Breast epithelium (tissue), 4 donors: Measurements from ENCODE around the gene PLAAT5. TPM values are rescaled to one million over a fixed set of nuclear protein-coding genes. Genes with fewer than 3 reads are reported as not detected.

Experiments used
- DNase-seq, 2 donors: peaks; one replicate each; pipeline ENCODE4 v3.0.0-alpha.2; 2019; ENCODE audit warnings: low spot score in 2 of 2
- H3K27ac ChIP-seq, 2 donors: fragments of 200-600 bp; sonication (generic) in 1 of 2; one replicate each; pipeline ENCODE4 v1.5.1; 2016 to 2019; ENCODE audit warnings: mild to moderate bottlenecking in 1 of 2
- H3K27me3 ChIP-seq, 2 donors: fragments of 200-600 bp; sonication (generic) in 1 of 2; one replicate each; pipeline versions ENCODE4 v1.5.1 to v1.6.0; 2017 to 2019; ENCODE audit warnings: control low read depth in 1 of 2, mild to moderate bottlenecking in 1 of 2
- H3K36me3 ChIP-seq: fragments of 200-600 bp; one replicate; pipeline ENCODE4 v1.5.1; 2019
- H3K4me1 ChIP-seq, 2 donors: fragments of 200-600 bp; sonication (generic); one replicate each; pipeline ENCODE4 v1.5.1; 2016 to 2019; ENCODE audit warnings: control low read depth in 1 of 2
- H3K4me3 ChIP-seq, 3 donors: fragments of 200-600 bp; sonication (generic); 1 replicate in 2 of 3; 2 replicates in 1 of 3; pipeline ENCODE4 v1.5.1; 2016 to 2019; ENCODE audit warnings: mild to moderate bottlenecking in 3 of 3, moderate library complexity in 2 of 3
- H3K9me3 ChIP-seq, 2 donors: fragments of 200-600 bp; sonication (generic) in 1 of 2; one replicate each; pipeline ENCODE4 v1.5.1; 2016 to 2019; ENCODE audit warnings: control low read depth in 1 of 2
- POLR2A ChIP-seq: fragments of 450-650 bp; IDR thresholded peaks from one replicate; pipeline ENCODE4 v1.6.1; 2016; ENCODE audit warnings: antibody characterized with exemption, mild to moderate bottlenecking, moderate library complexity
- POLR2AphosphoS5 ChIP-seq, 3 donors: sonication (generic); formaldehyde crosslinking; IDR thresholded peaks; one replicate each; pipeline ENCODE4 v1.6.1; 2017; ENCODE audit warnings: antibody characterized with exemption in 3 of 3
- intact Hi-C: fragments of 100-400 bp; cut with DNase I; formaldehyde crosslinking; loops from one replicate; pipeline ENCODE4 v1.15.1; 2023; ENCODE audit warnings: low total_unique reads
- total RNA-seq, 3 donors: library from RNA; depleted of rRNA; stranded (reverse); fragments of >200 nt; gene quantifications; one replicate each; pipeline ENCODE4 v1.1.0, GENCODE V29; 2016
- TF ChIP-seq, protein P1 (sequence below), 3 donors: fragments of 450-650 bp; IDR thresholded peaks; one replicate each; pipeline ENCODE4 v1.5.1; 2016 to 2017; ENCODE audit warnings: antibody characterized with exemption in 3 of 3, mild to moderate bottlenecking in 3 of 3, moderate library complexity in 3 of 3

PLAAT5 gene
- total RNA-seq, 3 donors from 2014 or later: 9.8 to 61.9 (median 11.9) TPM

DNA sequence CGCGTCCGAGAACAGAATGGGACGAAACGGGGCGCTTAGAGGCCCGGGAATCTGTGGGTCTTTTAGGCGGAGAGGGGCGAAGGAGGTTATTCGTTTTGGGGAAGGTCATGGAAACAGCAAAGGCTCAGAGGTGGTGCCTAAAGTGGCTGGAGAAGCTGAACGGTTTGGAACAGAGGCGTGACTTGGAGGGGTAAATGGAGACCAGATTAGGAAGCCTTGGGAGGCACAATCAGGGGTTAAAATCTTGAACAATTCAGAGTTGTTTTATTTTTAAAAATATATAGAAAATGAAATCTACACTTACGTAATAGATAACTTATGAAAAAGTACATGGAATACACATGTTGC is 247 bp upstream of the PLAAT5 start:
- TF ChIP-seq, protein P1, sequence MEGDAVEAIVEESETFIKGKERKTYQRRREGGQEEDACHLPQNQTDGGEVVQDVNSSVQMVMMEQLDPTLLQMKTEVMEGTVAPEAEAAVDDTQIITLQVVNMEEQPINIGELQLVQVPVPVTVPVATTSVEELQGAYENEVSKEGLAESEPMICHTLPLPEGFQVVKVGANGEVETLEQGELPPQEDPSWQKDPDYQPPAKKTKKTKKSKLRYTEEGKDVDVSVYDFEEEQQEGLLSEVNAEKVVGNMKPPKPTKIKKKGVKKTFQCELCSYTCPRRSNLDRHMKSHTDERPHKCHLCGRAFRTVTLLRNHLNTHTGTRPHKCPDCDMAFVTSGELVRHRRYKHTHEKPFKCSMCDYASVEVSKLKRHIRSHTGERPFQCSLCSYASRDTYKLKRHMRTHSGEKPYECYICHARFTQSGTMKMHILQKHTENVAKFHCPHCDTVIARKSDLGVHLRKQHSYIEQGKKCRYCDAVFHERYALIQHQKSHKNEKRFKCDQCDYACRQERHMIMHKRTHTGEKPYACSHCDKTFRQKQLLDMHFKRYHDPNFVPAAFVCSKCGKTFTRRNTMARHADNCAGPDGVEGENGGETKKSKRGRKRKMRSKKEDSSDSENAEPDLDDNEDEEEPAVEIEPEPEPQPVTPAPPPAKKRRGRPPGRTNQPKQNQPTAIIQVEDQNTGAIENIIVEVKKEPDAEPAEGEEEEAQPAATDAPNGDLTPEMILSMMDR (IDR thresholded peaks at IDR 0.05): no peak
- TF ChIP-seq POLR2AphosphoS5 (IDR thresholded peaks at IDR 0.05) (no peak), POLR2A (no peak)
- no peaks in the 10 kb centered on the region for H3K36me3 ChIP-seq
- peak overlapping the region; percentile 90 to 91 for H3K27ac ChIP-seq
- H3K4me3 ChIP-seq: peak overlapping the region; percentile 47 to 74 (median 63)
- intact Hi-C loops: loop anchor here (5.0 kb wide), 1 partner anchor 141 kb away; no protein-coding TSS in a partner anchor
- H3K27me3 ChIP-seq: no peaks in the 10 kb centered on the region
- peaks cover 0 to 7% of the 10 kb centered on the region in 2 donors for H3K4me1 ChIP-seq
- H3K9me3 ChIP-seq: no peaks in the 10 kb centered on the region
- DNase-seq: no peak

DNA sequence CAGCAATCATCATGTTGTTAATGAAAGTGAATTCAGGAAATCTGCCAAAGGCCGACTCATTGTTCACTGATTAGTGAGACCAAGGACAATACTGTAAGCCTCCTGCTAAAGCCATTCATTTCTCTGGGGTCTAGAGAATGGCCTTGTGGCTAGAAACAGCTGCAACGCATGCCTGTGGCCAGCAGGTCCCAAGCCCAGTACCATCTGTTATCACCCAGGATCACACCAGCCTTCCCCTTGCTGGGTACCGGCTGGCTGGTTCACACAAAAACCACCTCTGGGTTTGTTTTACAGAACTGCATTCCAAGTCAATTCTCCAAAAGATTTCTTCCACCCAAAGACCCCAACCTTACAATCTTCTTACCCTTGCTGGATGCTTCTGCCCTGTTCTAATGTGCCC is 1.1 kb downstream of the PLAAT5 start:
- H3K27ac ChIP-seq: peak overlapping the region; percentile 90 to 91
- H3K4me1 ChIP-seq: peaks cover 0 to 7% of the 10 kb centered on the region in 2 donors
- H3K27me3 ChIP-seq: no peaks in the 10 kb centered on the region
- H3K36me3 ChIP-seq: no peaks in the 10 kb centered on the region
- H3K4me3 ChIP-seq: peak overlapping the region in 1 of 3 donors; percentile 74
- intact Hi-C loops: loop anchor here (5.0 kb wide), 1 partner anchor 142 kb away; no protein-coding TSS in a partner anchor
- TF ChIP-seq POLR2A (no peak), POLR2AphosphoS5 (IDR thresholded peaks at IDR 0.05) (no peak)
- TF ChIP-seq, protein P1 (IDR thresholded peaks at IDR 0.05): no peak
- peaks cover 7 to 11% of the 10 kb centered on the region in 2 donors for H3K9me3 ChIP-seq
- DNase-seq: no peak

DNA sequence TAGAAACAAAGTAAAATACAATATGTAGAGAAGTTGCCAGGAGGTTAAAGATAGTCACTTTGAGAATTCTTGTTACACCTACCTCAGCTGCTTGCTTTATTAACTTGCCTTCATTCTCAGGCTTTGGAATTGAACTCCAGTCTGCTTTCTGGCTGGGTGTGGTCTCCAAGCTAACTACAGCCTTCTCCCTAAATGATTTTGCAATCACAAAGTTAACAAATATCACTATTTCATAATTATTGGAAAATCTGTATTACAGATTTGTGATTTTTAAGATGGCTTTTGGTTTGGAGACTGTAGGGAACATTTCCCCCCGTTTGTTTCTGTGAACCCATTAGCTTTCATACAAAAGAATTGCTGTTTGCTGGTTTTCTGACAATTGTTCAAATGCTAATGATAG is 2.2 kb downstream of the PLAAT5 start:
- H3K9me3 ChIP-seq: peaks cover 7 to 11% of the 10 kb centered on the region in 2 donors
- no peak overlapping the region for H3K4me3 ChIP-seq
- peaks cover 0 to 7% of the 10 kb centered on the region in 2 donors for H3K4me1 ChIP-seq
- H3K36me3 ChIP-seq: no peaks in the 10 kb centered on the region
- TF ChIP-seq, protein P1 (IDR thresholded peaks at IDR 0.05): no peak
- no peak for TF ChIP-seq POLR2AphosphoS5 (IDR thresholded peaks at IDR 0.05)
- no peak for TF ChIP-seq POLR2A
- no peak overlapping the region for H3K27ac ChIP-seq
- DNase-seq: no peak
- H3K27me3 ChIP-seq: no peaks in the 10 kb centered on the region
- intact Hi-C loops: no loop called here

DNA sequence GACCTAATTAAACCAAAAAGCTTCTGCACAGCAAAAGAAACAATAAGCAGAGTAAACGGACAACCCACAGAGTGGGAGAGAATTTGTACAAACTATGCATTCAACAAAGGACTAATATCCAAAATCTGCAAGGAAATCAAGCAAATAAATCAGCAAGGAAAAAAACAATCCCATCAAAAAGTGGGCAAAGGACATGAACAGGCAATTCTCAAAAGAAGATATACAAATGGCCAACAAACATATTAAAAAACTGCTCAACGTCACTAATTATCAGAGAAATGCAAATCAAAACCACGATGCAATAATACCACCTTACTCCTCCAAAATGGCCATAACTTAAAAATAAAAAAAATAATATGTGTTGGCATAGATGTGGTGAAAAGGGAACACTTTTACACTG is 5.2 kb downstream of the PLAAT5 start:
- no peaks in the 10 kb centered on the region for H3K36me3 ChIP-seq
- H3K4me3 ChIP-seq: no peak overlapping the region
- no peaks in the 10 kb centered on the region for H3K27me3 ChIP-seq
- DNase-seq: no peak
- H3K4me1 ChIP-seq: peaks cover 0 to 7% of the 10 kb centered on the region in 2 donors
- intact Hi-C loops: no loop called here
- no peak overlapping the region for H3K27ac ChIP-seq
- TF ChIP-seq POLR2A (no peak), POLR2AphosphoS5 (IDR thresholded peaks at IDR 0.05) (no peak)
- TF ChIP-seq, protein P1 (IDR thresholded peaks at IDR 0.05): no peak
- peaks cover 7 to 11% of the 10 kb centered on the region in 2 donors for H3K9me3 ChIP-seq

DNA sequence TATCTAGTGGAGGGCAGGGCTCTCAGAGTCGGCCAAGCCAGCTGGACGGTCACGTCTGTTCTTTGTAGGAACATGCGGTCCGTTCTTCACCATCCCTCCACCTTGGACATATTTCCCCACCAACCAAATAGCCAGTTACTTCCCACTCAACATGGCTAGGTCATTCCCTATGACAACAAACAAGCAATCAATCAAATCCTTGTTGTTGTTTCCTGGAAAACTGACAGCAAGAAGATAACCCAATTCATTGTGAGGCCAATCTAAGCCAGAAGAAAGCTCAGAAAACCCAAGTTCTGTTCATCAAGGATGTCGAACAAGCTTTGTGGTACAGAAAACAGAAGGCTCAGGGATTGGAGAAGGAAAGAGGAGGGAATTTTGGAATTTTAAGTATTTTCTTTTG is 10.9 kb downstream of the PLAAT5 start:
- no peak overlapping the region for H3K27ac ChIP-seq
- intact Hi-C loops: no loop called here
- no peak for DNase-seq
- no peak for TF ChIP-seq POLR2A
- TF ChIP-seq, protein P1 (IDR thresholded peaks at IDR 0.05): no peak
- TF ChIP-seq POLR2AphosphoS5 (IDR thresholded peaks at IDR 0.05): no peak
- peaks cover 0 to 5% of the 10 kb centered on the region in 2 donors for H3K4me1 ChIP-seq
- peaks cover 0 to 6% of the 10 kb centered on the region in 2 donors for H3K9me3 ChIP-seq
- H3K4me3 ChIP-seq: no peak overlapping the region
- no peaks in the 10 kb centered on the region for H3K36me3 ChIP-seq
- H3K27me3 ChIP-seq: no peaks in the 10 kb centered on the region
